GM18505 (cell line): Measurements from ENCODE around the gene FDX1.
A peak's percentile ranks its signal among the peaks of the same experiment; 100 is the strongest.

Source experiments
- ATAC-seq: cut with Tn5 transposase; IDR thresholded peaks from one replicate; pipeline ENCODE4 v1.9.1; 2021; ENCODE audit not compliant: unreplicated experiment
- POLR2A ChIP-seq: IDR thresholded peaks from 4 replicates; pipeline ENCODE4 v1.6.1; 2011; ENCODE audit warnings: borderline replicate concordance; ENCODE audit not compliant: insufficient read depth, insufficient read length; ENCODE audit errors: extremely low read depth

Gene FDX1

GRCh38 chr11:110424775-110425444, 4.8 kb upstream of the FDX1 start:
- no peak for TF ChIP-seq POLR2A
- no peak for ATAC-seq

- ATAC-seq: no peak
- no peak for TF ChIP-seq POLR2A
Observed at GRCh38 chr11:110425751-110426545, 3.8 kb upstream of the FDX1 start.

GRCh38 chr11:110428040-110428439, 1.7 kb upstream of the FDX1 start:
- ATAC-seq: no peak
- no peak for TF ChIP-seq POLR2A

GRCh38 chr11:110428956-110429730, 605 bp upstream of the FDX1 start:
- ATAC-seq: no peak
- no peak for TF ChIP-seq POLR2A

- TF ChIP-seq POLR2A: no peak
- peak; percentile 45 for ATAC-seq
Observed at GRCh38 chr11:110430267-110431050, 711 bp downstream of the FDX1 start.

GRCh38 chr11:110431051-110431672, 1.4 kb downstream of the FDX1 start:
- ATAC-seq: no peak
- TF ChIP-seq POLR2A: no peak

- no peak for TF ChIP-seq POLR2A
Observed at GRCh38 chr11:110431674-110432073, 1.9 kb downstream of the FDX1 start.

GRCh38 chr11:110432713-110433392, 3.1 kb downstream of the FDX1 start:
- TF ChIP-seq POLR2A: no peak
- ATAC-seq: no peak

More at GRCh38 chr11:110431674-110432073, 1.9 kb downstream of the FDX1 start:
- no peak for ATAC-seq

GRCh38 chr11:110433393-110434333, 3.9 kb downstream of the FDX1 start:
- no peak for ATAC-seq
- TF ChIP-seq POLR2A: no peak

- no peak for TF ChIP-seq POLR2A
- ATAC-seq: no peak
Observed at GRCh38 chr11:110434952-110435779, 5.4 kb downstream of the FDX1 start.
